ENCODE results near the gene DAPK2.

- TF ChIP-seq CTCF (conservative IDR thresholded peaks at IDR 0.05; ENCODE audit: low read length) (no peak), EZH2phosphoT487 (IDR thresholded peaks at IDR 0.05; ENCODE audit: borderline replicate concordance) (no peak)
Measured at GRCh38 chr15:63858448-63858847, 187.8 kb downstream of the DAPK2 start.

Data from Loucy (cell line).